GM18498 (cell line): ENCODE data around the gene GBX1.

Experiments used
- ATAC-seq: cut with Tn5 transposase; IDR thresholded peaks from one replicate; pipeline ENCODE4 v1.9.1; 2021; ENCODE audit warnings: mild to moderate bottlenecking, moderate library complexity; ENCODE audit not compliant: unreplicated experiment

Gene GBX1

GRCh38 chr7:151174246-151175046 lies 7.0 kb upstream of the GBX1 start:
- ATAC-seq, result no peak

- no peak for ATAC-seq
These were observed 6.1 kb upstream of the GBX1 start for GRCh38 chr7:151173386-151174245.

- peak; percentile 71 for ATAC-seq
These were observed 5.0 kb upstream of the GBX1 start for GRCh38 chr7:151172273-151173141.

- ATAC-seq, result no peak
These were observed 1.3 kb upstream of the GBX1 start for GRCh38 chr7:151168787-151169162.

- ATAC-seq, result peak; percentile 61
These were observed 701 bp upstream of the GBX1 start for GRCh38 chr7:151168003-151168786.

GRCh38 chr7:151166629-151167196 lies 781 bp downstream of the GBX1 start:
- no peak for ATAC-seq

GRCh38 chr7:151161757-151162156 lies 5.7 kb downstream of the GBX1 start:
- ATAC-seq, result no peak

- ATAC-seq, result no peak
These were observed 9.7 kb downstream of the GBX1 start for GRCh38 chr7:151157645-151158329.

- ATAC-seq, result no peak
These were observed 14.6 kb downstream of the GBX1 start for GRCh38 chr7:151152643-151153513.

GRCh38 chr7:151150388-151150787 lies 17.1 kb downstream of the GBX1 start:
- ATAC-seq, result no peak

- no peak for ATAC-seq
These were observed 18.9 kb downstream of the GBX1 start for GRCh38 chr7:151148319-151149259.

- ATAC-seq, result no peak
These were observed 20.7 kb downstream of the GBX1 start for GRCh38 chr7:151146761-151147160.

GRCh38 chr7:151144387-151144786 lies 23.1 kb downstream of the GBX1 start:
- ATAC-seq, result no peak

GRCh38 chr7:151143261-151144015 lies 24.1 kb downstream of the GBX1 start:
- ATAC-seq, result no peak

- no peak for ATAC-seq
These were observed 24.8 kb downstream of the GBX1 start for GRCh38 chr7:151142686-151143040.

GRCh38 chr7:151141855-151142685 lies 25.4 kb downstream of the GBX1 start:
- ATAC-seq, result no peak
